ENCODE results near the gene MTA3. TPM values are rescaled to one million over a fixed set of nuclear protein-coding genes. Genes with fewer than 3 reads are reported as not detected.

The MTA3 gene
- total and polyA plus RNA-seq, 9 of the 15 experiments (the other 6 are each of a cell fraction or from before 2014, with no cell fraction given) = 12.4 to 39.6 (median 23.5) TPM

- 10% methylated on average over 5 of the region's 5 CpGs for WGBS (ENCODE audit: insufficient coverage, low coverage, missing lambda C conversion rate)
- CTCF ChIA-PET (ENCODE audit: low intra/inter-chr PET ratio) = no interaction called here
- Histone ChIP-seq H3K9ac (ENCODE audit: insufficient read depth in 1 of 2, low read depth in 2 of 2, low read length in 2 of 2) (peak within 1 kb of the TSS in 1 of 2 experiments; percentile 7; a peak in 1 of 4 replicates), H4K20me1 (replicated peaks; ENCODE audit: control insufficient read depth, insufficient read depth, low read length) (no peaks in the 10 kb centered on the region), H3K27ac (ENCODE audit: extremely low read depth, low read depth, low read length) (no peak within 1 kb of the TSS), H3K4me2 (ENCODE audit: insufficient read depth, low read length) (no peak within 1 kb of the TSS), H3K9me3 (replicated peaks; ENCODE audit: control insufficient read depth, insufficient read depth, low read depth, low read length) (no peaks in the 10 kb centered on the region), H3K9me1 (ENCODE audit: control insufficient read depth, insufficient read depth, low read length) (no peaks in the 10 kb centered on the region), H3K4me1 (replicated peaks in 1 of 2; ENCODE audit: control insufficient read depth in 2 of 2, insufficient read depth in 2 of 2, low read length in 2 of 2) (peaks cover 0 to 18% of the 10 kb centered on the region in 2 experiments; a peak in 1 of 5 replicates), H3K4me3 (no peak within 1 kb of the TSS), H3K27me3 (ENCODE audit: control insufficient read depth in 2 of 2, insufficient read depth in 2 of 2, low read length in 2 of 2) (peaks cover 3 to 44% of the 10 kb centered on the region in 2 experiments; a peak in 4 of 5 replicates), H3K36me3 (ENCODE audit: control insufficient read depth, insufficient read depth, low read length) (no peaks in the 10 kb centered on the region), H2AFZ (ENCODE audit: low read depth, low read length) (no peak within 1 kb of the TSS), H3K79me2 (ENCODE audit: control insufficient read depth, insufficient read depth, low read length) (no peaks in the 10 kb centered on the region)
- in situ Hi-C loops (cut with MboI) = no loop called here
- DNase-seq (ENCODE audit: extremely low read depth in 1 of 4, low spot score in 3 of 4) (no peak), FAIRE-seq (no peak), ATAC-seq (no peak)
- intact Hi-C loops (cut with micrococcal nuclease) = no loop called here
- POLR2A ChIA-PET = interaction anchor here (0.6 to 1.5 kb wide), 3 partner anchors 11 to 354 kb away, joined by 3 to 4 read pairs (median 3); no protein-coding TSS in a partner anchor
- BruUV-seq (replicated peaks) = no TSS peak
- TF ChIP-seq ASH1L (IDR thresholded peaks at IDR 0.05; ENCODE audit: borderline replicate concordance, low read depth, partially characterized antibody) (no peak), ZNF592 (IDR thresholded peaks at IDR 0.05) (no peak)
These were observed 195.7 kb downstream of the MTA3 start, which contains the start of gene OXER1 for GRCh38 chr2:42764096-42764495. Gene OXER1, minus strand, starts transcription at chr2:42764135. Its CDS starts 73 bp downstream, at chr2:42764062.

Measured in K562 (cell line).